Activated CD4-positive, CD25-positive, alpha-beta regulatory T cell treated with anti-CD3 and anti-CD28 coated beads, Interleukin-2, amount 50 U/mL, for 16 hours (primary cell): ENCODE results near the gene TMPRSS6.

Experiments used
- DNase-seq: peaks from one replicate; pipeline ENCODE4 v3.0.0-alpha.2; 2020; ENCODE audit warnings: low read depth, low spot score

The TMPRSS6 gene

GRCh38 chr22:37030560-37031281, 78.8 kb downstream of the TMPRSS6 start:
- DNase-seq = no peak

DNA sequence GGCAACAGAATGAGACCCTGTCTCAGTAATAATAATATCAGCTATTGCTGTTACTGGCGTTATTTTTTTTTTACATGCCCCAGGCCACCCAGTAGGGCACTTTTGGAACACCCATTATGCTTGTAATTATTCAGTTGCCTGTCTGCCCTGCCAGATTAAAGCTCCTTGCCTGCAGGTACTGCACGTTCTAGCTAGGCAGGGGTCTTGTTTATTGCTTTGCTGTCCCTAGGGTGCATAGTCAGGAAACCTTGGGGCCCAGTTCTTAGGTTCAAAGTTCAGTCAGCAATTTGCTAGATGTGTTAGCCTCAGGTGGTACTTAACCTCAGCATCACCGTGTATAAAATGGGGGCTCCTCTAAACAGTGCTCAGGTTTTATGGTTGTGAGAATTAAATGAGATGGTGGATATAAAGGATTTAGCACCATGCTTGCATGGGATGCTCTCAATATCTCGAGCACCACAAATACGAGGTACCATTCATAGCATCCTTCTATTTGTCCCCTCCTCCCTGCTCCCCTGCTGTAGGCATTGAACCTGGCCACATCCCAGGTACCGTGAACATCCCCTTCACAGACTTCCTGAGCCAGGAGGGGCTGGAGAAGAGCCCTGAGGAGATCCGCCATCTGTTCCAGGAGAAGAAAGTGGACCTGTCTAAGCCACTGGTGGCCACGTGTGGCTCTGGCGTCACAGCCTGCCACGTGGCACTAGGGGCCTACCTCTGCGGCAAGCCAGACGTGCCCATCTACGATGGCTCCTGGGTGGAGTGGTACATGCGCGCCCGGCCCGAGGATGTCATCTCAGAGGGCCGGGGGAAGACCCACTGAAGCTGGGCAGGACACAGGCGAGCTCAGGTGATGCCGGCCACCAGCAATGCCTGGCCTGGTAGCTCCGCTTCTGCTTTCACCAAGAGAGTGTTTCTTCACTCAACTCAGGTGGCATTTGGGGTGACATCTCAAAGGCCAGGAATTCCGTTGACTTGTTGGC, 80.5 kb downstream of the TMPRSS6 start:
- DNase-seq = no peak

DNA sequence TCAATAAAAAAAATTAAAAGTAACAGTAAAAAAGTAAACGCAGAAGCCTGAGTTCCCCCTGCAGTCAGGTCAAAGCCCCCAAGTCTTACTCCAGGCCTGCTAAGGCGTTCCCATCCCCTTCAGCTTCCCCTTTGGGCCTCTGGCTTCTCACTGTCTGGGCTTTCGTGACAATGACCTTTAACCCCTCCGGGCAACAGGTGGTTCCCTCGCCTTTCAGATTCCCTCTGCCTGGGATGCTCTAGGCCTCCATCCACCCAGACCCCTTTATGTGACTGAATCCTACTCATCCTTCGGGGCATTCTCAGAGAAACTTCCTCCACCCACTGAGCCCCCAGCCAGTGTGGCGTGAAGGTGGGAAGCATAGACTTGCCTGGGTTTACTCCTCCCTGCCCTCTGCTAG, 82.0 kb downstream of the TMPRSS6 start:
- DNase-seq = no peak

DNA sequence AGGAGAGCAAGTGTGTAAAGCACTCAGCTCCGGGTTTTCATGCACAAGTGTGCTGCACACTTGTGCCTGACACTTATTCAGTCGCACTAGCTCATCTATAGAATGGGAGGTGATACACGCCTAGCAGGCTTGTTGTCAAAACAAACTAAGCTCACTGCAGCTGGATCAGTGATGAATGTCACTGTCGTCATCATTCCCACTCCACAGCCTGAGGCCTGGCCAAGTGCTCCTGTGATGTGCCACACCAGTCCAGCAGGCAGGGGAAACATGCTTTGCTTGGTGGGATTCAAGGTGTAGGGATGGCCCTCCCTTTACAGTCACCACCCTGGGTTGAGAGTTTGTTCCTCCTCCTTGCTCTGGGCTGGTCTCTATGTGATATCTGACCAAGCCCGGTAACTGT, 83.2 kb downstream of the TMPRSS6 start:
- no peak for DNase-seq

- no peak for DNase-seq
Observed at GRCh38 chr22:37025500-37026070, 83.9 kb downstream of the TMPRSS6 start.

GRCh38 chr22:37024339-37025157, 85.0 kb downstream of the TMPRSS6 start:
- no peak for DNase-seq

DNA sequence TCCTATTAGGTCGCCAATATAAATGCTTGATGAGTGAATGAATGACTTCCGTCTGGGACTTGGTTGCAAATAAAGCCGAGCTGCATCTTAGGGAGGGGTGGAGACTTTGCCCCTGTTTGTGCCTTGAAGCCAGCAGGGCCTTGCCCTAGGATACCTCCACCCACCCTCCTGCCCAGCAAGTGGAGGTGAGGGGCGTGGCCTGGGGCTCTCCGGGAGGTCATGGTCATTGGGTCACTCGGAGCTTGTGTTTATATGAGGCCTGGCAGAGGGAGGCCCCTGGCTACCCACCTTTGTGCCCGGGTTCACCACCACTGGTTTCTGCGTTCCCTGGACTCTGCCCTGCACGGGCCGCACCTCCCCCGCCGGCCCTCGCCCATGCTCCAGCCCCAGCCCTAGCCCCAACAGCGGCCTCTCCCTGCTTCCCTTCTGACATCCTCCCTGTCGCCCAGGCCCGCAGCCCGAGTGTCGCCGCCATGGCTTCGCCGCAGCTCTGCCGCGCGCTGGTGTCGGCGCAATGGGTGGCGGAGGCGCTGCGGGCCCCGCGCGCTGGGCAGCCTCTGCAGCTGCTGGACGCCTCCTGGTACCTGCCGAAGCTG, 85.7 kb downstream of the TMPRSS6 start:
- DNase-seq = no peak

- no peak for DNase-seq
Observed at GRCh38 chr22:37022483-37023337, 86.8 kb downstream of the TMPRSS6 start.

- DNase-seq = peak; percentile 21
Observed at GRCh38 chr22:37021710-37022482, 87.6 kb downstream of the TMPRSS6 start.

- no peak for DNase-seq
Observed at GRCh38 chr22:37021041-37021440, 88.5 kb downstream of the TMPRSS6 start.

GRCh38 chr22:37020192-37020479, 89.4 kb downstream of the TMPRSS6 start:
- DNase-seq = no peak

GRCh38 chr22:37019309-37020191, 90.0 kb downstream of the TMPRSS6 start, which contains the start of the genes MPST and TST:
Gene MPST (plus strand): TSS chr22:37019742. CDS start chr22:37019837, 95 bp downstream.
Gene TST (minus strand): TSS chr22:37019447. CDS start chr22:37018732, 715 bp downstream.
- DNase-seq = no peak

- DNase-seq = no peak
Observed at GRCh38 chr22:37018815-37019308, 90.7 kb downstream of the TMPRSS6 start.

- no peak for DNase-seq
Observed at GRCh38 chr22:37018086-37018814, 91.3 kb downstream of the TMPRSS6 start.

- no peak for DNase-seq
Observed at GRCh38 chr22:37017356-37017755, 92.2 kb downstream of the TMPRSS6 start.

GRCh38 chr22:37016134-37016910, 93.2 kb downstream of the TMPRSS6 start:
- no peak for DNase-seq

GRCh38 chr22:37015587-37015878, 94.0 kb downstream of the TMPRSS6 start:
- no peak for DNase-seq
